ENCODE data around the gene DISP3.
A peak's percentile ranks its signal among the peaks of the same experiment; 100 is the strongest.

Gene DISP3

GRCh38 chr1:11541236-11541635, 62.3 kb downstream of the DISP3 start:
- no peak overlapping the region for H3K4me3 ChIP-seq (ENCODE audit: low read depth, low read length)
- H3K27ac ChIP-seq: no peak overlapping the region
- H3K36me3 ChIP-seq (replicated peaks): no peaks in the 10 kb centered on the region
- in situ Hi-C loops (cut with HindIII; ENCODE audit: low pct_ligation_motif_present, low sequenced_read_pairs): no loop called here
- TF ChIP-seq CTCF (IDR thresholded peaks at IDR 0.05; ENCODE audit: low read depth, low read length, missing control alignments): no peak
- H3K27me3 ChIP-seq (replicated peaks): no peaks in the 10 kb centered on the region
- DNase-seq: no peak

- no peaks in the 10 kb centered on the region for H3K27me3 ChIP-seq (replicated peaks)
- no peaks in the 10 kb centered on the region for H3K36me3 ChIP-seq (replicated peaks)
- no peak overlapping the region for H3K4me3 ChIP-seq (ENCODE audit: low read depth, low read length)
- in situ Hi-C loops (cut with HindIII; ENCODE audit: low pct_ligation_motif_present, low sequenced_read_pairs): no loop called here
- TF ChIP-seq CTCF (IDR thresholded peaks at IDR 0.05; ENCODE audit: low read depth, low read length, missing control alignments): no peak
- H3K27ac ChIP-seq: no peak overlapping the region
- no peak for DNase-seq
Measured at GRCh38 chr1:11541956-11542355, 63.0 kb downstream of the DISP3 start.

GRCh38 chr1:11543392-11543791, 64.4 kb downstream of the DISP3 start:
- no peak overlapping the region for H3K27ac ChIP-seq
- in situ Hi-C loops (cut with HindIII; ENCODE audit: low pct_ligation_motif_present, low sequenced_read_pairs): no loop called here
- no peaks in the 10 kb centered on the region for H3K27me3 ChIP-seq (replicated peaks)
- H3K4me3 ChIP-seq (ENCODE audit: low read depth, low read length): no peak overlapping the region
- DNase-seq: no peak
- TF ChIP-seq CTCF (IDR thresholded peaks at IDR 0.05; ENCODE audit: low read depth, low read length, missing control alignments): no peak
- no peaks in the 10 kb centered on the region for H3K36me3 ChIP-seq (replicated peaks)

- Histone ChIP-seq H3K36me3 (replicated peaks) (no peaks in the 10 kb centered on the region), H3K27me3 (replicated peaks) (no peaks in the 10 kb centered on the region), H3K27ac (no peak overlapping the region), H3K4me3 (ENCODE audit: low read depth, low read length) (no peak overlapping the region)
- in situ Hi-C loops (cut with HindIII; ENCODE audit: low pct_ligation_motif_present, low sequenced_read_pairs): no loop called here
- no peak for DNase-seq
- TF ChIP-seq CTCF (IDR thresholded peaks at IDR 0.05; ENCODE audit: low read depth, low read length, missing control alignments): no peak
Measured at GRCh38 chr1:11543796-11544195, 64.8 kb downstream of the DISP3 start.

- in situ Hi-C loops (cut with HindIII; ENCODE audit: low pct_ligation_motif_present, low sequenced_read_pairs): no loop called here
- no peaks in the 10 kb centered on the region for H3K36me3 ChIP-seq (replicated peaks)
- H3K27ac ChIP-seq: no peak overlapping the region
- H3K4me3 ChIP-seq (ENCODE audit: low read depth, low read length): no peak overlapping the region
- H3K27me3 ChIP-seq (replicated peaks): no peaks in the 10 kb centered on the region
- no peak for TF ChIP-seq CTCF (IDR thresholded peaks at IDR 0.05; ENCODE audit: low read depth, low read length, missing control alignments)
- no peak for DNase-seq
Measured at GRCh38 chr1:11546456-11546855, 67.5 kb downstream of the DISP3 start.

- H3K4me3 ChIP-seq (ENCODE audit: low read depth, low read length): no peak overlapping the region
- DNase-seq: peak; percentile 71
- TF ChIP-seq CTCF (IDR thresholded peaks at IDR 0.05; ENCODE audit: low read depth, low read length, missing control alignments): no peak
- no peaks in the 10 kb centered on the region for H3K36me3 ChIP-seq (replicated peaks)
- H3K27ac ChIP-seq: no peak overlapping the region
- no peaks in the 10 kb centered on the region for H3K27me3 ChIP-seq (replicated peaks)
- in situ Hi-C loops (cut with HindIII; ENCODE audit: low pct_ligation_motif_present, low sequenced_read_pairs): no loop called here
Measured at GRCh38 chr1:11550664-11551283, 71.8 kb downstream of the DISP3 start.

All from brain microvascular endothelial cell (primary cell).